ENCODE measurements around the gene FGF7. TPM values are rescaled to one million over a fixed set of nuclear protein-coding genes. Genes with fewer than 3 reads are reported as not detected.

Gene FGF7
- total RNA-seq, 1 donor from 2014 or later: 137 TPM

- TF ChIP-seq CTCF (IDR thresholded peaks at IDR 0.05): no peak
- TF ChIP-seq POLR2AphosphoS5 (IDR thresholded peaks at IDR 0.05; ENCODE audit: insufficient read depth in 1 of 2, low read depth in 1 of 2): peak in 1 of 2 donors; percentile 27
- no peak for TF ChIP-seq POLR2A (IDR thresholded peaks at IDR 0.05)
- H3K9me3 ChIP-seq: no peaks in the 10 kb centered on the region
- H3K4me3 ChIP-seq: no peak overlapping the region
- H3K27me3 ChIP-seq: no peaks in the 10 kb centered on the region
- no peak overlapping the region for H3K27ac ChIP-seq
- intact Hi-C loops (cut with DNase I): no loop called here
- no peaks in the 10 kb centered on the region for H3K36me3 ChIP-seq
- no peaks in the 10 kb centered on the region for H3K4me1 ChIP-seq
- no peak for DNase-seq (ENCODE audit: extremely low spot score in 2 of 2)
Observed at GRCh38 chr15:49492830-49493229, 69.8 kb downstream of the FGF7 start.

GRCh38 chr15:49494842-49495241, 71.8 kb downstream of the FGF7 start:
- Histone ChIP-seq H3K4me3 (no peak overlapping the region), H3K36me3 (no peaks in the 10 kb centered on the region), H3K4me1 (no peaks in the 10 kb centered on the region), H3K27me3 (no peaks in the 10 kb centered on the region), H3K27ac (no peak overlapping the region), H3K9me3 (no peaks in the 10 kb centered on the region)
- DNase-seq (ENCODE audit: extremely low spot score in 2 of 2): no peak
- TF ChIP-seq POLR2A (IDR thresholded peaks at IDR 0.05): no peak
- TF ChIP-seq POLR2AphosphoS5 (IDR thresholded peaks at IDR 0.05; ENCODE audit: insufficient read depth in 1 of 2, low read depth in 1 of 2): no peak
- intact Hi-C loops (cut with DNase I): no loop called here

- no peak overlapping the region for H3K27ac ChIP-seq
- TF ChIP-seq POLR2AphosphoS5 (IDR thresholded peaks at IDR 0.05; ENCODE audit: insufficient read depth in 1 of 2, low read depth in 1 of 2) (no peak), POLR2A (IDR thresholded peaks at IDR 0.05) (no peak), CTCF (IDR thresholded peaks at IDR 0.05) (no peak)
Observed at GRCh38 chr15:49495993-49496753, 73.1 kb downstream of the FGF7 start.

GRCh38 chr15:49501586-49501985, 78.5 kb downstream of the FGF7 start:
- H3K27me3 ChIP-seq: no peaks in the 10 kb centered on the region
- no peak overlapping the region for H3K4me3 ChIP-seq
- H3K9me3 ChIP-seq: no peaks in the 10 kb centered on the region
- no peaks in the 10 kb centered on the region for H3K4me1 ChIP-seq
- H3K36me3 ChIP-seq: no peaks in the 10 kb centered on the region
- intact Hi-C loops (cut with DNase I): no loop called here
- H3K27ac ChIP-seq: no peak overlapping the region
- TF ChIP-seq CTCF (IDR thresholded peaks at IDR 0.05) (no peak), POLR2AphosphoS5 (IDR thresholded peaks at IDR 0.05; ENCODE audit: insufficient read depth in 1 of 2, low read depth in 1 of 2) (no peak), POLR2A (IDR thresholded peaks at IDR 0.05) (no peak)
- DNase-seq (ENCODE audit: extremely low spot score in 2 of 2): no peak

More at GRCh38 chr15:49495993-49496753, 73.1 kb downstream of the FGF7 start:
- Histone ChIP-seq H3K27me3 (no peaks in the 10 kb centered on the region), H3K4me1 (no peaks in the 10 kb centered on the region), H3K4me3 (no peak overlapping the region), H3K36me3 (no peaks in the 10 kb centered on the region), H3K9me3 (no peaks in the 10 kb centered on the region)
- DNase-seq (ENCODE audit: extremely low spot score in 2 of 2): no peak
- intact Hi-C loops (cut with DNase I): no loop called here

GRCh38 chr15:49506341-49506740, 83.3 kb downstream of the FGF7 start:
- Histone ChIP-seq H3K4me3 (no peak overlapping the region), H3K36me3 (no peaks in the 10 kb centered on the region), H3K4me1 (no peaks in the 10 kb centered on the region), H3K27ac (no peak overlapping the region), H3K27me3 (no peaks in the 10 kb centered on the region), H3K9me3 (no peaks in the 10 kb centered on the region)
- no peak for DNase-seq (ENCODE audit: extremely low spot score in 2 of 2)
- TF ChIP-seq POLR2A (IDR thresholded peaks at IDR 0.05): no peak
- no peak for TF ChIP-seq CTCF (IDR thresholded peaks at IDR 0.05)
- no peak for TF ChIP-seq POLR2AphosphoS5 (IDR thresholded peaks at IDR 0.05; ENCODE audit: insufficient read depth in 1 of 2, low read depth in 1 of 2)
- intact Hi-C loops (cut with DNase I): no loop called here
